NCI-H2227 (cell line): ENCODE measurements around the gene SPTB.
"Not testable (repeated sequence)": the region's sequence is repeated elsewhere in the genome, so short reads cannot be mapped to it uniquely, and the experiment has no call there.

Source experiments
- DNase-seq: peaks from one replicate; lab custom pipeline; 2025; ENCODE audit not compliant: unreplicated experiment; lab: John Stamatoyannopoulos, UW

Gene SPTB

DNA sequence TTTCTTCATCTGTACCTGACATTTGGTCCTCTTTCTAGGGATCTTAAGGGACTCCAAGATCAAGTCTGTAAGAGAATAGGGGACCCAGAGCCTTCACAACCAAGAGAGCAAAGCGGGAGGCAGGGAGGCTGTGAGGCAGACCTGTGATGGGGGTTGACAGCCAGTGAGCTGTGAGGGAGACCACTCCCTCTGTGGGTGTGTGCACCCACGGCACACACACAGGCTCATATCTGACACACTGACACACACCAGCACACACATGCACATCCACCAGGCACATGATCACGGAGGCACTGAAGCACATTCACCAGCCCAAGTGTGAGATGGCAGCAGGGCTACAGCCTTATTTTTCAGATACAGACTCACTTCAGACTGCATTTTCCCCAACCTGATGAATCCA is 55.2 kb downstream of the SPTB start:
- no peak for DNase-seq

- DNase-seq = peak; percentile 79
Observed at GRCh38 chr14:64823305-64823861, 56.3 kb downstream of the SPTB start.

DNA sequence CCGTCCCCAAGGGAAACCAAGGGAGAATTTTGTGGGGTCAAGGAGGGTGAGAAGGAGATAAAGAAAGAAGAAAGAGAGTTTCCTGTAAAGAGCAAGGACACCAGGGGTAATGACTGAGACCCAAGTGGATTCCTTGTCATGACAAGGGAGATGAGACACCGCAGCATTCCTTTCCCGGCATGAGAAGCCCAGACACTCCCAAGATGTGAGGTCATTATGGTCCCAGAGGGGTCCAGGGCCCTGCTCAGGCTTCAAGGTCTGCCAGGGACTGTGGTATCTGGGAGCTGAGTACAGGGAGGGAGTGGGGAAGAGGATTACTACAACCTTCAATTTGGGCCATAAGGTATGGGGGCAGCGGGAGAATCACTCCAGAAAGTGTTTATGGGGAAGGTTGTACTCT is 58.1 kb downstream of the SPTB start:
- DNase-seq = no peak

GRCh38 chr14:64818151-64818550 is 61.6 kb downstream of the SPTB start:
- DNase-seq = no peak

DNA sequence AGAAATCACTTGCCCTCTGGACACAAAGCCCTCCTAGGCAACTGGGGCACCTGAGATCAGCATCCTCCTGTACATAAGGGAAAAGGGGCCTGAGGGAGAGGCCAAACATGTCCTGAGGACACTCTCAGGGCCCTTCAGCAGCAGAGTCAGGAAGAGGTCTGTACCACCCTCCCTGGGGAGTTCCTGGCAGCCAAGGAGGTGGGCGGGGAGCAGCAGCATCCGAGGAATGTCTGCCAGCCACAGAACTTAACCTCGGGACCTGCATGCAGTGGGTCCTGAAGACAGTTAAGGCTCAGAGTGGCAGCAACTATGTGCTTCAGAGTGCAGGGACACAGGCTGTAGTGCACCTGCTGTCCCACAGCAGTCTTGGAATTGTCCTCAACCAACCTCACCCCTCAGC is 62.1 kb downstream of the SPTB start:
- no peak for DNase-seq

- DNase-seq = no peak
Observed at GRCh38 chr14:64816221-64816783, 63.4 kb downstream of the SPTB start.

GRCh38 chr14:64815257-64815656 is 64.5 kb downstream of the SPTB start:
- DNase-seq = no peak

GRCh38 chr14:64812412-64812811 is 67.3 kb downstream of the SPTB start:
- DNase-seq = peak; percentile 48

DNA sequence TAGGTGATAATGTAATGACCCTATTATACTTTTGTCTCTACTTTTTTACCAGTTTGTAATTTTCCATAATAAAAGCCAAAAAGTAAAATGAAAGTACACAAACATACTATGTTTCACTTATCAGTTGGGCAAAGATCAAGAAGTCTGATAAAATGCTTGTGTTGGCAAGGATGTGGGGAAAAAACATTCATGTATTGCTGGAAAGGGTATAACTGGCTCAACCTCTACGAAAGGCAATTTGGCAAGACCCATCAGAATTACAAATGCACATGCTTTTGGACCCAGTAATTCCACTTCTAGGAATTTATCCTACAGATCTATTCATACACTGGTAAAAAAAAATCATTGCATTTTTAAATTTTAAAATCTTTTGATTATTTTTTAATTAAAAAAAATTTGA is 68.0 kb downstream of the SPTB start:
- no peak for DNase-seq

DNA sequence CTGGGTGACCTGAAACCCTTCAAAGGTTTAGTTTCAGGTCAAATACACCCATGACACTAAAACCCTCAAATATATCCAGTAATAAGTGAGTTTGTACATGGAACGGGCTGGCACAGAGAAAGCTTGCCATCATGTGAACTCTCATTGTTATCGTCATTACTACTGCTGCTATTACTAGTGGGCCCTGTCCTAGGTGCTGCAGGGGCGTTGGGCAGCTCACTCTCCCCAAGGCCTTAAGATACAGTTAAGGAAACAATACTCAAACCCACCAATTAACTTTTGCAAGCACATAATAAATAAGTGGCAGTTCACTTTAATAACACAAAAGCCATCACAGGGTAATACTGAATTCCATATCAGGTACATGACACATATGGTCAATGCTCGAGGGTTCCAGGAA is 71.3 kb downstream of the SPTB start:
- no peak for DNase-seq

- no peak for DNase-seq
Observed at GRCh38 chr14:64807551-64807950, 72.2 kb downstream of the SPTB start.

DNA sequence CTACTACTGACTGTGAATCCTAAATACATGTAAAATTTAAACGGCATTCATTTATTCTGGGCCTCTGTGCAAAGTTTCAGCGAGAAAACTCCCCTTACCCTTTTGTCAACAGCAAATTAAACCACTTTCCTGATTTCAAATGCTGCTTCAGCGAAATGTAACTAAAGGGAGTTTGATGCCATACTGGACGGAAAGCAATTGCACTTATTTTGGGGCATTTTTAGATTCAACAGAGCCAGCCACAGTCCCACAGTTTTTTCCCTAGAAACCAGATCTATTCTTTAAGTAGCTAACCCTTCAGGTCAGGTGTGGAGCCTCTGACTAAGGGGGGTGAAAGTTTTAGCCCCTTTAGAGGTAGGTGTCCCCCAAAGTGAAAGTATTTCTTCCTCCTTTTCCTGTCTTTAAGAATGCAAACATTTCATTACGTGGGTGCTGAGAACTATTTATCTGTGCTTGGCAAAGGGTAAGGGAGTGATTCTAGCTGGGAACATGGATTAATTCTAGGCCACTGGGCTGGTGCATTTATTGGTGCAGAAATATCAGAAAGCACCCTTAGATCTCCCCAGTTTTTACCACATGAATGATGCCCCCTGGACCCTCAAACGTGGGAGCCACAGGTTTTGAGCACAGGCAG is 72.7 kb downstream of the SPTB start:
- DNase-seq = no peak

DNA sequence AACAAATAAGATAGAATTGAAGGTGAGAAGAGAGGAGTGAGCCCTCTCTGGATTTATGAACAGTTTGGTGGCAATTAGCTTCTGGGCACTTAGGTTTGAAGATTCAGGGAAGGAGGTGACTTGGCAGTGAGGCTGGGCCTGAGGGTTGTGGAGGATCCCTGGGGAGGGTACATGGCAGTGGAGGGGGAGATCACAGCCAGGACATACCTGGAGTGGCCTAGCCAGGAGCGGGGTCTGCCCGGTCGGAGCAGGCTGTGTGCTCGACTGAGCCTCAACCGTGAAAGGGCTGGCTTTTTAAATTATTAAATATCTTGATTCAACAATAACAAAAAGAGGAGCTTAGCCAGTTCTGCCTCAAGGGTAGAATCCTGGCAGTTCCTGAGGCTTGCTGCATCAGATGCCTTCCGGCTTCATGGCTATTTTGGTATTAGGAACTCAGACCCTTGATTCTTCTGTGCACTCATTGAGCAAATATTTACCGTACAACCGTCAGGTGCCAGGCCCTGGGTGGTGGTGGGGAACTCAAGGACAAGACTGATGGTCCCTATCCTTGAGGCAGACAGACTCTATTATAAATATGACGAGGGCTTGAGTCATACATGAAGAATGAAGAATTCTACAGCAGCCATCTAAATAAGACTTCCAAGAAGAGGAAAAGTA is 73.4 kb downstream of the SPTB start:
- no peak for DNase-seq

GRCh38 chr14:64805646-64806045 is 74.1 kb downstream of the SPTB start:
- DNase-seq = not testable (repeated sequence)

- no peak for DNase-seq
Observed at GRCh38 chr14:64804754-64805260, 74.9 kb downstream of the SPTB start.

DNA sequence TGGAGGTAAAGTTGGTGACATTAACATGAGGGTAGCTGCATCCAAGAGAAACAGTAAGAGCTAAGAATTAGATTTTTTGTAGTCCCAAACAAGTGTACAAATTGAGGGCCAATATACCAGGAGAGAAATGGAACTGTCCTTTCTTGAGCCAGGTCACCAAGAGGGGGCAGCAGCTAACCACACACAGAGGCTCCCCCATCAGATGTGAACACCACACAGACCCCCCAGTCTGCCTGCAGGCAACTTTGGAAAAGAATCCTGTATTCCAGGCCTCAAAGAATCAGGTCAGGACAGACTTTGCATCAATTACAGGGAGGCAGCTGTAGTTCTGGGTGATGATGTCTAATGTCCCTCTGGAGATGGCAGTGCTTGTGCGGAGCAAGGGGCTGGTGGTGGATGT is 77.9 kb downstream of the SPTB start:
- no peak for DNase-seq

GRCh38 chr14:64801046-64801445 is 78.7 kb downstream of the SPTB start:
- DNase-seq = no peak

DNA sequence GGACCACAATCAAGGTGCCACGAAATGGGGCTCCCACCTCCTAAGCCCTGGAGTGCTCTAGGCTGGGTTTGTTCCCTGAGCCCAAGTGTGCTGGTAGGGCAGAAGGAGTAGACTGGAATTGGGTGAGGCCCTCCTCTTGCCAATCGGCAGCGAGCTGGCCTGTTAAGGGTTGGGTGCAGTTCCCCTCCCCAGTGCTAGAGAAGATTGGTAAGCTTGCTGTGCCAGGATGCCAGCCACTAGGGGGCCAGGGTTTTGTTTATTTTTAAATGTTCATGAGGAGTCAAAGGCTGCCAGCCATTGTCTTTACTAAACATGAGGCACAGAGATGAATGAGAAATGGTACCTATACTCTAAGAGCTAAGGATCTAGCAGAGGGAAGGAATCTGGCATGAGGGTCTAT is 79.7 kb downstream of the SPTB start:
- no peak for DNase-seq

GRCh38 chr14:64799555-64799954 is 80.2 kb downstream of the SPTB start:
- DNase-seq = no peak

- no peak for DNase-seq
Observed at GRCh38 chr14:64796369-64796768, 83.3 kb downstream of the SPTB start.

DNA sequence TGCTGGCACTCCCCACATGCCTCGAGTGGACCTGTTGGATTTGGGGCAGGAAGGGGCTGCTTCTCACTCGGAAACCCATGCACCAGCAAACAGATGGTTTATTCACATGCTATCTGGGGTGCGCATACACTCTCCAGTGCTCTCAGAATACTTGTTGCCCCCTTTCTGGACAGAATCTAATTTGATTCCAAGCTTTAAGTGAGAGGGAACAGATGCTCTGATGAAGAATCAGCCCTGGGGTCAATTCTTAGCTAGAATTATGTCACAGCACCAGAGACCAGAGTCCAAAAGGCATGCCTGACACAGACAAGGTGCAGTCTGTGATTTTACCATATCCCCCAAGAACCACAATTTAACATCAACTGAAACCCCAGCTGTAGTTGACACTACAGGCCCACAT is 83.8 kb downstream of the SPTB start:
- DNase-seq = no peak

GRCh38 chr14:64795211-64795610 is 84.5 kb downstream of the SPTB start:
- DNase-seq = no peak
